ENCODE measurements around the gene GRB10.
"Not testable (repeated sequence)": the region's sequence is repeated elsewhere in the genome, so short reads cannot be mapped to it uniquely, and the experiment has no call there.

Gene GRB10

GRCh38 chr7:50745336-50745735, 37.4 kb downstream of the GRB10 start:
- Mint-ChIP-seq H3K9me3 (no peaks in the 10 kb centered on the region), H3K27ac (no peak overlapping the region), H3K36me3 (no peaks in the 10 kb centered on the region), H3K4me1 (peaks cover under 1% of the 10 kb centered on the region), H3K4me3 (no peak overlapping the region)
- ATAC-seq: no peak
- DNase-seq (ENCODE audit: low spot score in 2 of 2): no peak

- Mint-ChIP-seq H3K4me3 (no peak overlapping the region), H3K36me3 (no peaks in the 10 kb centered on the region), H3K9me3 (no peaks in the 10 kb centered on the region), H3K4me1 (peaks cover 13% of the 10 kb centered on the region), H3K27ac (no peak overlapping the region)
- ATAC-seq (no peak), DNase-seq (ENCODE audit: low spot score in 2 of 2) (no peak)
These were observed 38.8 kb downstream of the GRB10 start for GRCh38 chr7:50743893-50744292.

GRCh38 chr7:50743016-50743415, 39.7 kb downstream of the GRB10 start:
- Mint-ChIP-seq H3K36me3 (no peaks in the 10 kb centered on the region), H3K27ac (no peak overlapping the region), H3K4me3 (no peak overlapping the region), H3K9me3 (no peaks in the 10 kb centered on the region), H3K4me1 (peaks cover 13% of the 10 kb centered on the region)
- no peak for ATAC-seq
- no peak for DNase-seq (ENCODE audit: low spot score in 2 of 2)

- ATAC-seq: no peak
- no peaks in the 10 kb centered on the region for H3K36me3 Mint-ChIP-seq
- H3K4me1 Mint-ChIP-seq: peaks cover 13% of the 10 kb centered on the region
- H3K9me3 Mint-ChIP-seq: no peaks in the 10 kb centered on the region
- H3K27ac Mint-ChIP-seq: no peak overlapping the region
- no peak overlapping the region for H3K4me3 Mint-ChIP-seq
- DNase-seq (ENCODE audit: low spot score in 2 of 2): no peak
These were observed 40.3 kb downstream of the GRB10 start for GRCh38 chr7:50742401-50742800.

GRCh38 chr7:50739744-50740435, 42.8 kb downstream of the GRB10 start:
- Mint-ChIP-seq H3K27ac (peak overlapping the region; percentile 89), H3K4me3 (peak overlapping the region; percentile 62), H3K4me1 (peaks cover 13% of the 10 kb centered on the region), H3K36me3 (no peaks in the 10 kb centered on the region), H3K9me3 (no peaks in the 10 kb centered on the region)
- DNase-seq (ENCODE audit: low spot score in 2 of 2) (peak; percentile 22 to 67), ATAC-seq (peak; percentile 100)

- ATAC-seq (no peak), DNase-seq (ENCODE audit: low spot score in 2 of 2) (no peak)
- Mint-ChIP-seq H3K27ac (no peak overlapping the region), H3K36me3 (no peaks in the 10 kb centered on the region), H3K4me1 (peaks cover 13% of the 10 kb centered on the region), H3K4me3 (no peak overlapping the region), H3K9me3 (no peaks in the 10 kb centered on the region)
These were observed 43.8 kb downstream of the GRB10 start for GRCh38 chr7:50738932-50739331.

GRCh38 chr7:50735836-50736235, 46.9 kb downstream of the GRB10 start:
- H3K4me3 Mint-ChIP-seq; ATAC-seq; H3K36me3 Mint-ChIP-seq; H3K9me3 Mint-ChIP-seq; DNase-seq (ENCODE audit: low spot score in 2 of 2); H3K27ac Mint-ChIP-seq: not testable (repeated sequence)
- H3K4me1 Mint-ChIP-seq: peaks cover 13% of the 10 kb centered on the region

GRCh38 chr7:50735333-50735732, 47.4 kb downstream of the GRB10 start:
- ATAC-seq: no peak
- no peaks in the 10 kb centered on the region for H3K36me3 Mint-ChIP-seq
- no peaks in the 10 kb centered on the region for H3K9me3 Mint-ChIP-seq
- H3K4me3 Mint-ChIP-seq: no peak overlapping the region
- DNase-seq (ENCODE audit: low spot score in 2 of 2): no peak
- H3K27ac Mint-ChIP-seq: no peak overlapping the region
- H3K4me1 Mint-ChIP-seq: peaks cover 12% of the 10 kb centered on the region

- peaks cover 1% of the 10 kb centered on the region for H3K4me1 Mint-ChIP-seq
- no peaks in the 10 kb centered on the region for H3K36me3 Mint-ChIP-seq
- H3K27ac Mint-ChIP-seq: no peak overlapping the region
- DNase-seq (ENCODE audit: low spot score in 2 of 2) (no peak), ATAC-seq (no peak)
- H3K4me3 Mint-ChIP-seq: no peak overlapping the region
- H3K9me3 Mint-ChIP-seq: no peaks in the 10 kb centered on the region
These were observed 48.5 kb downstream of the GRB10 start for GRCh38 chr7:50734246-50734645.

GRCh38 chr7:50733552-50733951, 49.1 kb downstream of the GRB10 start:
- Mint-ChIP-seq H3K36me3 (no peaks in the 10 kb centered on the region), H3K9me3 (no peaks in the 10 kb centered on the region), H3K27ac (no peak overlapping the region), H3K4me3 (no peak overlapping the region), H3K4me1 (no peaks in the 10 kb centered on the region)
- DNase-seq (ENCODE audit: low spot score in 2 of 2) (no peak), ATAC-seq (no peak)

GRCh38 chr7:50731703-50732582, 50.8 kb downstream of the GRB10 start:
- Mint-ChIP-seq H3K9me3 (no peaks in the 10 kb centered on the region), H3K4me1 (no peaks in the 10 kb centered on the region), H3K27ac (no peak overlapping the region), H3K4me3 (no peak overlapping the region), H3K36me3 (no peaks in the 10 kb centered on the region)
- DNase-seq (ENCODE audit: low spot score in 2 of 2): no peak
- ATAC-seq: no peak

- Mint-ChIP-seq H3K9me3 (no peaks in the 10 kb centered on the region), H3K4me3 (no peak overlapping the region), H3K36me3 (no peaks in the 10 kb centered on the region), H3K4me1 (no peaks in the 10 kb centered on the region), H3K27ac (no peak overlapping the region)
- ATAC-seq (no peak), DNase-seq (ENCODE audit: low spot score in 2 of 2) (no peak)
These were observed 52.0 kb downstream of the GRB10 start for GRCh38 chr7:50730446-50731400.

- Mint-ChIP-seq H3K9me3 (no peaks in the 10 kb centered on the region), H3K27ac (no peak overlapping the region), H3K4me3 (no peak overlapping the region), H3K36me3 (no peaks in the 10 kb centered on the region), H3K4me1 (no peaks in the 10 kb centered on the region)
- DNase-seq (ENCODE audit: low spot score in 2 of 2): no peak
- no peak for ATAC-seq
These were observed 52.7 kb downstream of the GRB10 start for GRCh38 chr7:50729962-50730361.

- no peaks in the 10 kb centered on the region for H3K36me3 Mint-ChIP-seq
- ATAC-seq (no peak), DNase-seq (ENCODE audit: low spot score in 2 of 2) (no peak)
- no peaks in the 10 kb centered on the region for H3K9me3 Mint-ChIP-seq
- H3K4me1 Mint-ChIP-seq: no peaks in the 10 kb centered on the region
- no peak overlapping the region for H3K4me3 Mint-ChIP-seq
- no peak overlapping the region for H3K27ac Mint-ChIP-seq
These were observed 54.5 kb downstream of the GRB10 start for GRCh38 chr7:50728184-50728583.

GRCh38 chr7:50727711-50728110, 55.0 kb downstream of the GRB10 start:
- H3K36me3 Mint-ChIP-seq: no peaks in the 10 kb centered on the region
- H3K9me3 Mint-ChIP-seq: no peaks in the 10 kb centered on the region
- ATAC-seq: no peak
- no peak overlapping the region for H3K27ac Mint-ChIP-seq
- no peak overlapping the region for H3K4me3 Mint-ChIP-seq
- DNase-seq (ENCODE audit: low spot score in 2 of 2): no peak
- H3K4me1 Mint-ChIP-seq: no peaks in the 10 kb centered on the region
